Activated naive CD8-positive, alpha-beta T cell treated with anti-CD3 and anti-CD28 coated beads, Interleukin-2, amount 50 U/mL, for 16 hours (primary cell): ENCODE data around the gene NCS1.

ENCODE experiments used
- DNase-seq: peaks from one replicate; pipeline ENCODE4 v3.0.0-alpha.2; 2020; ENCODE audit warnings: low read depth, low spot score

Gene NCS1

DNA sequence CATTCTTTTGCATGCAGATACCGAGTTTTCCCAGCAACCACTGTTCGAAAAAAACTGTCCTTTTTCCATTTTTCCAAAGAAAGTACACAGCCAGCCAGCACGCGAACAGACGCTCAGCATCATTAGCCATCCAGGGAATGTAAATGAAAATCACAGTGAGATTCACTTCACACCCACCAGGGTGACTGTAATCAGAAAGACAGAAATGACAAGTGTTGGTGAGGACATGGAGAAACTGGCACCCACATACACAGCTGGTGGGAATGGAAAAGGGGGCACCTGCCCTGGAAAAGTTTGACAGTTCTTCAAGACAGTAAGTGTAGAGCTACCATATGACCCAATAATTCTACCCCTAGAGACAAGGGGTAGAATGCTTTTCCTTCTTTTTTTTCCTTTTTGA is 25.0 kb upstream of the NCS1 start:
- no peak for DNase-seq

DNA sequence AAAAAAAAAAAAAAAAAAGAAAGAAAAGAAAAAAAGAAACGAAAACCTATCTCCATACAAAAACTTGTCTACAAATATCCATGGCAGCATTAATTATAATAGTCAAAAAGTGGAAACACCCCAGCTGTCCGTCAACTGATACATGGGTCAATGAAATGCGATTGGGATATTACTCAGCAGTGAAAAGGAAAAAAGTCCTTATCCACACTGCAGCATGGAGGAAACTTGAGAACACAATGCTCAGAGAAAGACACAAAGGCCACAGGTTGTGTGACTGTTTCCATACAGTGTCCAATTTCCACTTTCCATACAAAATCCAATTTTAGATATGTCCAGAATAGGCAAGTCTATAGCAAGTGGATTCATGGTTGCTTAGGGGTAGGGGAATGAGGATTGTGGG is 24.3 kb upstream of the NCS1 start:
- no peak for DNase-seq

GRCh38 chr9:130149031-130149430 is 23.2 kb upstream of the NCS1 start:
- DNase-seq = no peak

DNA sequence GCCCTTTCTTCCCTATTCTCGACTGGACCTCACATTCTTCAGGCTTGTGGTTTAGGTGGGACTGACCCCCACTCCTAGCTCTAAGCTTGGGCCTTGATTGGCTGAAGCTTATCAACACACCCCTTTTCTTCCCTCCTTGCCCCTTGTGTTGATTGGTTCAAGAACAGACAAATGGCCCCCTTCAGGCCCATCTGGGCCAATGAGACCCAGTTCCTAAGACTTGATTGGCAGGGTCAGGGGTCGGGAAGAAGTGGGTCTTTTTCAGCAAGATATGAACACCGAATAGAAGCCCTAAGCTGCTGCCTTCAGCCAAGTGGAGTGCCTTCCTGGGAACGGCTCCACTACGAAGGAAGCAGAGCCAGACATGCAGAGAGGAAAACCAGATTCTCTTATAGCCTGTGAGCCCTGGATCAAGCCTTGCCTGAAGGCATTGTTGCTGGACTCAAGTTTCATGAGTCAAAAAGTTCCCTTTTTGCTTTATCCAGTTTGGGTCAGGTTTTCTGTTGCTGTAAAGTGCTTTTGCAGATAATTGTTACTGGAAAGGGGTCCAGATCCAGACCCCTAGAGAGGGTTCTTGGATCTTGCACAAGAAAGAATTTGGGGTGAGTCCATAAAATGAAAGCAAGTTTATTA is 22.4 kb upstream of the NCS1 start:
- no peak for DNase-seq

GRCh38 chr9:130150779-130151382 is 21.3 kb upstream of the NCS1 start:
- no peak for DNase-seq

DNA sequence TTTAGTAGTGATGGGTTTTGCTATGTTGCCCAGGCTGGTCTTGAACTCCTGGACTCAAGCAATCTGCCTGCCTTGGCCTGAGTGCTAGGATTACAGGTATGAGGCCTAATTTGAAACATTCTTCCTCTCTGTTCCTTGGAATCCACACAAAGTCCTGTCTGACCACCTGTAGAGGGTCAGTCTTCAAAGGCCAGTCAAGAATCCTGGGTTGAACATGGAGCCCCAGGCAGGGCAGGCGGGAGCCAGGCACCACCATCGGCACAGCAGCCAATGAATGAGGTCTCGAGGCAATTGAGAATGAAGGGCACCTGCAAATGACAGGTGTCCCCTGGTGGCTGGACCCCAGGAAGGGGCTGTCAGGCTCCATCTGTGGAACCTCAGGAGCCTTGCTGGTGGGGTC is 17.4 kb upstream of the NCS1 start:
- DNase-seq = no peak

DNA sequence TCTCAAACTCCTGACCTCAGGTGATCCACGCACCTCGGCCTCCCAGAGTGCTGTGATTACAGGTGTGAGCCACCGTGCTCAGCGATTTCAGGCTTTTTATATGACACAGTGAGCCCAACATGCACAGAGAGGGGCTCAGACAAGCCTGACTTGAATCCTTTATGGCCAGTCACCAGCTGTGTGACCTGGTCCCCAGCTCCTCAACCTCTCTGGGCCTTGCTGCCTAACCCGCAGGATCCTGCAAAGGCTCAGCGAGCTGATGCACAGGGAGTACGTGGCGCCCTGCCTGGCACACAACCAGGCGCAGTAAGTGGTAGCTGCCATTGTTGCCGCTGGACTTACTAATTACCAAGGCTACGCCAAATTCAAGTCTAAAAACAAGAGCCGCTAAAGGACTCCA is 16.6 kb upstream of the NCS1 start:
- DNase-seq = no peak

- DNase-seq = no peak
These were observed 15.5 kb upstream of the NCS1 start for GRCh38 chr9:130156672-130157071.

DNA sequence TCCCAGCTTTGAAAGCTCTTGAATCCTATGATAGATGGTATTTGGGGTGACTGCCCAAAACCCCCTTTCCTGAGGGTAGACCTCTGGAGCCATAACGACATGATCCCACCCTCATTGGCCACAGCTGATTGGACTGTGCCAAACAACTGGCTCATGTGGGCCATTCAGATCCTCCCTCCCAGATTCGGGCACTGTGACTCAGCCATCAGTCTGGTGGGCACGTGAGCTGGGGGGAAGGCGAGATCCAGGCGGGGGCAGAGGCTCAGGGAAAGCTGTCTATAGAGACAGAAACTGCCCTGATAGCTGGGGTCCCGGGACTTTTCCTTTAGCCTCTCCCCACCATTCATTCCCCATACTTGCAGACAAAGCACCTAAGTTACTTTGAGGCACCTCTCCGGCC is 15.1 kb upstream of the NCS1 start:
- no peak for DNase-seq

DNA sequence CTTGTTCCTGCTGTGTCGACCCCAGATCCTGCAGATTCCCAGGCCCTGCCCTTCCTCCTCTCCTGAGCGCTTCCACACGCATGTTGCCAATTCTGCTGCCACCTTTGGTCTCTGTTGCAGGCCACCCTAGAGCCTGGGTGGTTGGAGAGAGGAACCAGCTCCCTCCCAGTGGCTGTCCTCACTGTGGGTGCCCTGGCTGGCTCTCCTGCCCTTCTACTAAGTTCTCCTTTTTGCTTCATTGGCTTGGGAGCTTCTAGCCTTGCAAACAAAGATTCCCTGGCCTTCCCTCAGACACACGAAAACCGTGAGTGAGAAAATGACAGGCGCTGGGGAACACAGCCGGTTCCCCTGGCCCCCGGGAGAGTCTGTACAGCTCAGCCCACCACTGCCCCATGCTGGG is 14.2 kb upstream of the NCS1 start:
- no peak for DNase-seq

- DNase-seq = no peak
These were observed 13.1 kb upstream of the NCS1 start for GRCh38 chr9:130159057-130159456.

- no peak for DNase-seq
These were observed 12.1 kb upstream of the NCS1 start for GRCh38 chr9:130159915-130160670.

DNA sequence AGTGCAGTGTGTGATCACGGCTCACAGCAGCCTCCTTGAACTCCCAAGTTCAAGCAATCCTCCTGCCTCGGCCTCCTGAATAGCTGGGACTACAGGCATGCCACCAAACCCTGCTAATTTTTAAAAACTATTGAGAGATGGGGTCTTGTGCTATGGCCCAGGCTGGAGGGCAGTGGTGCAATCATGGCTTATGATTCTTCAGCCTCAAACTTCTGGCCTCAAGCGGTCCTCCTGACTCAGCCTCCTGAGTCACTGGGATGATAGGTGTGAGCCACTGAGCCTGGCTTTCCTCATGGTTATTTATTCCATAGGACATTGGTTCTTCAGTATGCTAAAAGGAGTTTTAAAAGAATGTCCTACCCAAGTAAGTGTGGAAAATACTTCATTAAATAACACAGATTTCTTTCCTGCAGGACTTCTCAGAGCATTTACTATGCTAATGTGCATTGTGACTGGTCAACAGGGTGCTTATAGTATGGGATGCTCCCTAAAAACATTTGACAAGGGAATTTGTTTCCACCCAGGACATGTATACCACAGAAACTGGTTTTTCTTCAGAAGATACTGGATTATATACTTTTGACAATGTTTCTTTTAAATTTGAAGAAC is 11.2 kb upstream of the NCS1 start:
- DNase-seq = no peak

DNA sequence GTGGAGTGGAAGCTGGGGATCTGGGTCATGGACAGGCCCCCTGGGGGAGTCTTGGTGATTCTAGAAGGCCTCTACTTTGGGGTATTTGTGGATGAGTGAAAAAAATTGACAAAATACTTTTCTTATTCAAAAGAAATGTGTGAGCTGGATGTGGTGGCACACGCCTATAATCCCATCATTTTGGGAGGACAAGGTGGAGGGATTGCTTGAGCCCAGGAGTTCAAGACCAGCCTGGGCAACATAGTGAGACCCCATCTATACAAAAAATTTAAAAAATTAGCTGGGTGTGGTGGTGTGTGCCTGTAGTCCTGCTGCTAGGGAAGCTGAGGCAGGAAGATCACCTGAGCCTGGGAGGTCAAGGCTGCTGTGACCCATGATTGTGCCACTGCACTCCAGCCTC is 6.6 kb upstream of the NCS1 start:
- DNase-seq = no peak

GRCh38 chr9:130166399-130166798 is 5.8 kb upstream of the NCS1 start:
- no peak for DNase-seq

GRCh38 chr9:130167927-130168326 is 4.3 kb upstream of the NCS1 start:
- DNase-seq = no peak

DNA sequence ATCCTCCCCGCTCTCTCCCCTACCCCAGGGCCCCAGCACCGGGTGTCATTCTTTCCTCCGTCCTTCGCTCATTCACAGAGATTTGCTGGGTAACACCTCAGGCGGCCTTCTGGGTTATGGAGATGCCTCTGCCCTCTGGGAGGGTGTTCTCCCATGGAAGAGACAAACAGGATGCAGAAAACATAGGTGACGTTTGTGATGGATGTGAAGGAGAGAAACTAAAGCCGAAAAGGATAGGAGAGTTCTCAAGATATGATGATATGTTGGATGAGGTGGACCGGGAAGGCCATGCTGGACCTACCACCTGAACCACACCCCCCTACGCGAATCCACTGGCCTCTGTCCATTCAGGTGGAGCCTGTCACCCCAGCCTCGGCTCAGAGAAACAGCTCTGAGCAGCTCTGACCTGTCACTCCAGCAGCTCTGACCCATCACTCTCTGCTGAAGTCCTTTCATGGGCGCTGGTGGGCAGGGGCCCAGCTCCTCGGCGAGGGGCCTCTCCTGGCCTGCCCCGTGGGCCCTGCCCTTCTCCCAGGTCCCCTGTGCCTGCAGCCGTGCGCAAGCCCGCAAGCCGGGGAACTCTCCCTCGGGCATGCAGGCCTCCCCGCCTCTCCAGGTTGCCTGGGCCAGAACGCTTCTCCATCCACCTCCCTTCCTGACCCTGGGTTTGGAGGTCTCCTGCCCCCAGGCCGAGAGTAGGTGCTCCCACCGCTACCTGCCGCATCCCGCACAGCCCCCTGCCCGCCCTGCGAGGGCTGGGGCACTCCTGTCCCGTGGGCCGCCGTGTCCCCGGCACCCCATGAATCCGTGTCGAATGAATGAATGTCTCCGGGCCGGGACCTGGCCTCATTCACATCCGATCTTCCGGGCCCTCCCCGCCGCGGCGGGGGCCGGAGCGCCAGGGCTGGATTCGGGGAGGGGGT is 717 bp upstream of the NCS1 start:
- DNase-seq = no peak

DNA sequence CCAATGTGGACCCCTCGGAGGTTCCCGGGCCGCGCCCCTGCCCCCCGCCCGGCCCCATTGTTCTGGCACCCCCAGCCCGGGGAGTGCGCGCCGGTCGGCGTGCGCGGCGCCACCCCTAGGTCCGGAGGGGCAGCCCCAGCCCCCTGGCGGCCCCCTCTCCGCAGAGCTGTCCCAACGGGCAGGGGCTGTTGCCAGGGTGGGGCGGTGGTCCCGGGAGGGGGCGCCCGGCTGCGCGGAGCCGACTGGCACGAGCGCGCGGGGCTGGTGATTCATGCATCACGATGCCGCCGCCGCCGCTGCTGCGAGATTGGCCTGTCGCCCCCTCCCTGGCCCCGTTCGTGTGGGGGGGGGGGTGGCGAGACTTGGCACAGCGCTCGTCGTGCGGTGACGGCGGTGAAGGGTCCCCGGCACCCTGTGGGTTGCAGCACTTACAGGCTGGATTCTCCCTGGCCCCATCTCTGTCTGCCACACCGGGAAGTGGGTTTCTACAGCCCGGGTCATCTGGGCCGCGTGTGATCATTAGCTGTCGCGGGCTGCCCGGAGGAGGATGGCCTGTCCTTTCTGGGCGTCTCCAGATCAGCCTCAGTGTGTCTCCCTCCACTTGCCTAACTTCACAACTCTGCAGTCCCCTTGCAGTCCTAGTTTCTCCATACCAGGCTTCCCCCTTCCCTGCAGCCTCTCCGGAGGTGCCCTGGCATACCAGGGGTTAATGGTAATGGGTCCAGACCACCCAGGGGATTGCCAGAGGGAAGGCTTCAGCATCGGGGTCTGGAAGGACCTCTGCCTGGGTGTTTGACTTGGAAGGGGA is 858 bp downstream of the NCS1 start:
- no peak for DNase-seq

DNA sequence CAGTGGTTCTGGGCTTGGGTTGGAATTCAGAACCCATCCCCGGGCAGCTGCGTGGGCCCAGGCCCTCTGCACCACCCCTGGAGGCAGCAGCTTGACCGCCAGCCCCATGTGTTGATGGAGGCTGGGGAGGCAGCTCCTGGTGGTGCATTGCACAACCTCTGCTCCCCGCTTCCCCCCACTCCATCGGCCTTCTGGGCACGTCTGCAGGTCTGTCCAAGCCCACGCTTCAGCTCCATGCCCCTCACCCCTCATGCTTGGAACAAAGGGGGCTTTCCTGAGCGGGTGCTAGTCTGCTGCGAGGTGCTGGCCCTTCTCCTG is 1.4 kb downstream of the NCS1 start:
- DNase-seq = no peak

DNA sequence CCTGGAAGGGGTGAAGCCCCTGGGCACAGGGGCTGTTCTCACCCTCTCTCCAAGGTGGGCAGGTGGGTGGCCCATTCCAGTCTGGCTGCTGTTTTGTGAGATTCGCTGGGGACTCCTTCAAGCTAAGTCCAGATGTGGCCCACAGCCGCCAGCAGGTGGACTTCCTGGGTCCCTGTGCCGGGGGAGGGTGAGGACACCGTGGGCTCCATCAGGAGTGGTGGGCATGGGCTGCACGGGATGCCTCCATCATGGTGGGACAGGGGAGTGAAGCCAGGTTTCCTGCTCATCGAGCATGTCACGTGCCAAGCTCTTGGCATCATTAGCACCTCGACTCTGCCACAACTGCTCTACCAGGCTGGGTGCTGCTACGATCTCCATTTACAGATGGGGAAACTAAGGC is 1.8 kb downstream of the NCS1 start:
- DNase-seq = no peak

GRCh38 chr9:130174920-130175321 is 2.7 kb downstream of the NCS1 start:
- no peak for DNase-seq
